Measurements from ENCODE around the gene PPP4R3B.
"Not testable (repeated sequence)": the region's sequence is repeated elsewhere in the genome, so short reads cannot be mapped to it uniquely, and the experiment has no call there.

Gene PPP4R3B

DNA sequence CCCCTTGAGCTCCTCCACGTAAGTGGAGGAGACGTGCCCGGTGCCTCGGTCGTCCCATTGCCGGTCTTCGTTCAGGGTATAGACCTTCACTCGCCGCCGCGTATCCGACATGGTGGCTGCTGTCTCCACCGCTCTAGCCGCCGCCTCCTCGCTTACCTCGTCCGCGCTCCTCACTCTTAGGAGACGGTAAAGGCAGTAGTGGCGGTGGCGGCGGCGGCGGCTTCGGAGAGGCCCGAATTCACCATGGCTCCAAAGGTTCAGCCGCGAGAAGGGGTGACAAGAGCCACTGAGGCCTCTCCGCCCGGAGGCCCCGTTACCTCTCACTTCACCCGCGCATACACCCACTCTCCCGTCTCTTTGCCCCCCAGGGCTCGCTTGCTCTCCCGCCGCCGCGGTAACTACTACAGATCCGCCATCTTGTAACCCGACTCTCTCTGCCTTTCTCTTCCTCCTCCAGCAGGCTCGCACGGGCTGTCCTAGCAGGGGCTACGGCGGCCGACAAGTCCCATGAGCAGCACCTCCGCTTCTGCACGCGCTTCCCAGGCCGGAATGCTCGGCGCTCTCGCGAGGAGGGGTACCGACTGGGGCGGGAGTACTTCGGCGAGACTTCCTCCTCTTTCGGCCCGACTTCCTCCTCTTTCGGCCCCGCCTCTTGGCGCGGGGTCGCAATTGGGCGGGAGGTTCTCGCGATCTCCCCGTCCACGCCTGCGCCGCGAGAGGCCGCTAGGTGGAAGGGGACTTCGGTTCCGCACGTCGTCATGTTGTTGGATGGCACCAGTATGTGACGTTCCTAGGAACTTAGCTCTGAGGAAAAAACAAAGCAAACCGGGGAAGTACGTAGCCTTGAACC is at the start of gene PPP4R3B:
Gene PPP4R3B, minus strand, starts transcription at position 448 of the 850 bp plus-strand sequence. Its CDS starts 337 bp downstream, at position 111.
- DNase-seq (ENCODE audit: low read depth): peak; percentile 99

DNA sequence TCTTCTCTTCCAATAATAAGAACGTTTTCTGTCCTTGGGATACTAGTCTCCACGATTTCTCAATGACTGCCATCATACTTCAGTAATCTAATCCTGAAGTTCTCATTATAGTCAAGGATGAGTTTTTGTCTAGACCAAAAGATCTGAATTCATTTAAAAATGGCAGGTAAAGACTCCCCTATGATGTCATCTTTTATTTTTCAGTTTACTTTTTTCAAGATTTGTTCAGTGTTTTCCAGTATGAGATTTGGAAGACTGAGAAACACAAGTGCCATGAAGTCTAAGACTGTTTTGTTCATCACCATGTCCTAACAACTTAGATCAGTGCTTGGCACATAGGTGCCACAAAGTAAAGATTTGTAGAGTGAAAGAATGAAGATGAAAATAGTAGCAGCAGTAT is 35.8 kb upstream of the PPP4R3B start:
- no peak for DNase-seq (ENCODE audit: low read depth)

DNA sequence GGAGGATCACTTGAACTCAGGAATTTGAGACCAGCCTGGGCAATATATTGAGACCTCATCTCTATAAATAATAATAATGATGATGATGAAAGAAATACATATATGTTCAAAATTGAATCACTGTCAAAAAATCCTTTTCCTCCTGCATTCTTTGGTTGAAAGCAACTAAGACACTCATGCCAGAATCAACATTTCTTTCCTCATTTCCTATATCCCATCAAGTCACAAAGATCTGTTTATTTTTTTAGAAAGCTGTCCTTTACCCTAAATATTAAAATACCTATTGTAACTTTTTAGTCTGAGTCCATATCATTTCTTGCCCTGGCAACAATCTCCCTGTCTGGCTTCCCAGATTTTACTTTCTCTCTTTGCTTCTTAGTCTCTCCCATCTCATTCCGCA is 31.8 kb upstream of the PPP4R3B start:
- no peak for DNase-seq (ENCODE audit: low read depth)

DNA sequence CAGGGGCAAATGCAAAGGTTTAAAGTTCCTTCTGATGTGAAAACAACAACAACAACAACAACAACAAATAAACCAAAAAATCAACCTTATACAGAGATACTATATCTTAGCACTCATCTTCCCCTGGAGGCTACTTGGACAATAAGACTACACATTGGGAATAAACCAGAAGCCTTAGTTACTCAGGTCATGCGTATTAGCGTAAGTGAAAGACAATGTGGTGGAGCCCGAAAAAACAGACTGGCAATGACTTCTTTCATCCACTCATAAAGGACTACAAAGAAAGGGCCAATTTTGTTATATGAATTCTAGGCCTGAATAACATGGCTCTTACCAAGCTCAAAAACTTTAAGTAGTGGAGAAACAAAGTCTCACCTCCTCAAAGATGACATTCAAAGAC is 19.4 kb upstream of the PPP4R3B start:
- no peak for DNase-seq (ENCODE audit: low read depth)

DNA sequence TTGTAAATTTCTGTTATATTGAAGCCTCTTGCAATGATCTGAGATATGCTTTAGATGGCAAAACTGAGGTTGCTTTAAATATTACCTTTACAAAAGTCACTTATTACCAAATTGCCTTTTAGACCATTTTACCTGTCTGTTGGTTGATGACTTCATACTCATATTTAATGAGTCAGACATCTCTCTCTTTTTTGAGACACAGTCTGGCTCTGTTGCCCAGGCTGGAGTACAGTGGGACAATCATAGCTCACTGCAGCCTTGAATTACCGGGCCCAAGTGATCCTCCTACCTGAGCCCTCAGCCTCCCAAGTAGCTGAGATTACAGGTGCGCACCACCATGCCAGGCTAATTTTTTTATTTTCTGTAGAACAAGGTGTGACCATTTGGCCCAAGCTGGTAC is 11.5 kb upstream of the PPP4R3B start:
- DNase-seq (ENCODE audit: low read depth): no peak

DNA sequence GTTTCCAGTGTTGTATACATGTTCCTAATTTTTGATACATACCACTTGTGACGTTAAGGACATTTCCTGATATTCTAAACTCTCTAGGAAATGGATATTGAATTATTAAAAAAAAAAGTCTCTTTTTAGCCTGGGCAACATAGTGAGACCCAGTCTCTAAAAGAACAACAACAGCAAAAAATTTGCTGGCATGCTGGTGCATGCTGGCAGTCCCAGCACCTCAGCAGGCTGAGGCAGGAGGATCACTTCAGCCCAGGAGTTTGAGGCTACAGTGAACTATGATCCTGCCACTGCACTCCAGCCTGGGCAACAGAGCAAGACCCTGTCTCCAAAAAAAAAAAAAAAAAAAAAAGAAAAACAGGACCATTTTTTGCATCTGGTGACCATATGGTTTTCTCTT is 10.5 kb upstream of the PPP4R3B start:
- DNase-seq (ENCODE audit: low read depth): no peak

DNA sequence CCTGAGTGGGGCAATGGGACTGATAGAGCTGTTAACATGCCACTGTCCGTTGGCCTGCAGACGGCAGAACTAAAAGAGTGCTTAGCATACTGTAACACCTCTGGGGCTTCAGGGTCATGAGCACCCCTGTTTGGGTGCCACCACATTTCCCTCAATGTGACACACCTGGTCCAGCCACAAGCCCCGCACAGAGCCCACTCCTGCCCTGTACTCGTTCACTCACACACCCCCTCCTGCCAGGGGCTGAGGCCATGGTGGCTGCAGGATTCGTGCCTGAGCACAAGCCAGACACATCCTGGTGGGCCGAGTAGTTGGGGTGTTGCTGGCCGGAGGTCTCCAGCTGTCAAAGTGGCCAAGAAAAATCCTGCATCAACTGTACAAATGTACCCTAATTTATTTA is 4.4 kb upstream of the PPP4R3B start:
- no peak for DNase-seq (ENCODE audit: low read depth)

DNA sequence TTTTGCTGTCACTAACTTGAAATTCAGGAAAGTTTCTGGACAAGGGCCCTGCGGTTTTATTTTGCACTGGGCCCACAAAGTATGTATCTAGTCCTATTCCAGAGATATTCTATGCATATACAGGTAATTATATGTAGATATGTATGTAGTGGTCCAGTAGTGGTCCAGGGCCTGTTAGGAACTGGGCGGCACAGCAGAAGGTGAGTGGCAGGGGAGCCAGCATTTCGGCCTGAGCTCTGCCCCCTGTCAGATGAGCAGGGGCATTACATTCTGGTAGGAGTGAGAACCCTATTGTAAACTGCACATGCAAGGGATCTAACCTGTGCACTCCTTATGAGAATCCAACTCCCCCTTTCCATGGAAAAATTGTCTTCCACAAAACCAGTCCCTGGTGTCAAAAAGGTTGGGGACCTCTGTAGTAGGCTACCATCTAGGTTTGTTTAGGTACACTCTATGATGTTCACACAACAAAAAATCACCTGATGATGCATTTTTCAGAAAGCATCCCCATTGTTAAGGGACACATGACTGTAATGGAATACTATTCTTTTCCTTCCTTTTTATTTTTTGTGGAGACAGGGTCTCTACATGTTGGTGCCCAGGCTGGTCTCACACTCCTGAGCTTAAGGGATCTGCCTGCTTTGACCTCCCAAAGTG is 2.8 kb upstream of the PPP4R3B start:
- peak; percentile 47 for DNase-seq (ENCODE audit: low read depth)

DNA sequence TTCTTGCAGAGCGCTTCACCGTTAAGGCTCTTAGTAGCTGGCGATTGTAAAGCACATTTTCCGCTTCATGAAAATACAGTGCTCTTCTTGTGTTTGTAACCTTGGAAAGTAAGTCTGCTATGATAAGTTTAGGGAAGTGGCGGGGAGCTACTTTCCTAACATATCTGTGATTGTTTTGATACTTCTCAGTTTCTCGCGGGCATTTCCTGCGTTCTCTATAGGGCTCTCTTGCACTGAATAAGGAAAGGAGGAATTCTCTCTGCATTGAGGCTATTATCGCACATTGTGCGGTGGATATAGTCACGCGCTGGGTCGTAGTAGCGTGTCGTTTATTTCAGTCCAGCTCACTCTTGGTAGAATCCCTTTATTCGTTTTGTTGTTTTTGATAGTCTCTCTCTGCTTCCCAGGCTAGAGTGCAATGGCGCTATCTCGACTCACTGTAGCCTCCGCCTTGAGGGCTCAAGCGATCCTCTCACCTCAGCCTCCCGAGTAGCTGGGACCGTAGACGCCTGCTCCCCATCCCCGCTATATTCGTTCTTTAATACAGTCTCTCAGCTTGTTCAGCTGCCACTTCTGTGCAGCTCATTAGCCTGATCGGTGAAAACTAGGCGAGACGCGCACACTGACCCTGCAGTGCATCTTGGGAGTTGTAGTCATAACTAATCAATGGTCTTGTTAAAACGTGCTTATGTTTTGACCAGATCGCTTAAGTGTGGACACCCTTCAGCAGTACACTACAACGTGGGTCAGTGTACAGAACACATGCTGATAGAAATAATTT is 1.0 kb upstream of the PPP4R3B start:
- DNase-seq (ENCODE audit: low read depth): peak; percentile 69

DNA sequence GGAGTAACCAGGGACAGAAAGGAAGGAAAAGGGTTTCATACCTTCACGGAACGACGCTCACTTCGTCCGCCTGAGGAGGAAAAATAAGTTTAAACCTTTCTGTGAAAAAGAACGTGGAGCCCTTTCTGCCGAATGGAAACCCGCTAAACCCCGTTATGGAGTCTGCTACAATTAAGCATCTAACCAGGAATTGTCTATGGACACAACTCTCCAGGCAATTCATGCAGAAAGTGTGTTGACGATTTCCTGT is 528 bp upstream of the PPP4R3B start:
- DNase-seq (ENCODE audit: low read depth): no peak

DNA sequence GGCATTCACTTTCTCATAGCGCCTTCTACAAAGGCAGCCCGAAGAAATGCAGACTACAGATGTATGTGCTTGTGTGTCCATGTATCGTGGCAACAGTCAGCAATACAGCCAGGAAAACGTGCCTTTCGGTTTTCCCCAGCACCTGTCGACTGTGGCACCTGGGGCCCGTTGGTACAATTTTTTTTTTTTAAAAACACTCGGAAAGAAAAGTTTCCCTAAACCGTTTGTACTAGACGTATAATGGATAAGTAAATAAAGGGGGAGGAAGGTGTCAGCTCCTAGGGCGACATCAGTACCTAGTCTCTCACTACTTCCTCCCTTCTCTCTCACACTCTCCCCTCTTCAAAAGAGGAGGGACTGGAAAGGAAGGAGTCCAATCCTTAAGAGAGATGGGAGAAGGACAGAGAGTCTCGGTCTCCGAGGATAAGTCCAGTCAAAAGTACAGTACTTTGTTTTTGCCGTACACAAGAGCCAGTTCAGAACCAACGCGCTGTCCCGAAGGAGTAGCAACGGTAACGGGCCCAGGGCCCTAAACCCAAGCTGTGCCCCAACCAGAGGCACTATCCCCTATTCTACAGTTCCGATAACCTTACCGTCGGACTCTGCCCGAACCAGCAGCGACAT is 759 bp downstream of the PPP4R3B start:
- peak; percentile 63 for DNase-seq (ENCODE audit: low read depth)

DNA sequence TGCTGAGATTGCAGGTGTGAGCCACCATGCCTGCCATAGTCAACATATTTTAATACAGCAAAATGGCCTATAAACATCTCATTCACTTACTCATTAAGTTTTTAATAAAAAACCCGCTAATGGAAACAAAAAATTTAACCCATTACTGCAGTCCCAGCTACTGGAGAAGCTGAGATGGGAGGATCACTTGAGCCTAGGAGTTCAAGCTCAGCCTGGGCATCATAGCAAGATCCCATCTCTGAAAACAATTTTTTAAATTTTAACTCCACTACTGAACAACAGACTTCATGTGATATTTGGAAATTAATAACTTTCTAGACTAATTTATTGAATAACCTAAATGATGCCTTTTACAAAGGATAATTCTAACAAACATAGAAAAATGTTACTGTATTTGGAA is 5.4 kb downstream of the PPP4R3B start:
- no peak for DNase-seq (ENCODE audit: low read depth)

DNA sequence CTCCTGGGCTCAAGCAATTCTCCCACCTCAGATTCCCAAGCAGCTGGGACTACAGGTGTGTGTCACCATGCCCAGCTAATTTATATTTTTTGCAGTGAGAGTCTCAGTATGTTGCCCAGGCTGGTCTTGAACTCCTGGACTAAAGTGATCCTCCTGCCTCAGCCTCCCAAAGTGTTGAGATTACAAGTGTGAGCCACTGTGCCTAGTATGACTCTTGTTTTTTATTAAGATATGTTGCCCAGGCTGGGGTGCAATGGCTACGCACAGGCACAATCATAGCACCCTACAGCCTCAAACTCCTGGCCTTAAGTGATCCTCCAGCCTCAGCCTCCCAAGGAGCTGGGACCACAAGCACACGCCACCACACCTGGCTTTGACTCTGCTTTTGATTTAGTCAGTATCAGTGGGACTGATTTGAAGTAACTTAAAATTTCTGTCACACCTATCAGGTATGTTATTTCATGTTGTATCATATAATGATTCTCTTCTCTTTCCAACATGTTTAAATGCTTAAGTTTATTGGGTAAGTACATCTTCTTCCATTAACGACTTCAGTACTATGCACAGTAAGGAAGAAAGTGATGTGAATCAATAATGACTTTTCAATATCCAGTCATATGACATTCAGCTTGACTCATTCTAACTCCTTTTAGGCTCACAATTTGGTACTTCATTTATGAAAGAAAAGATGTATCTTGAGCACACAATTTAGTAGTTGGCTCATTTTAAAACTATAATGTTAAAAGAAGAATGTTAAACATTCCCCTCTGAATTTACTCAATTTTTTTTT is 6.3 kb downstream of the PPP4R3B start:
- no peak for DNase-seq (ENCODE audit: low read depth)

DNA sequence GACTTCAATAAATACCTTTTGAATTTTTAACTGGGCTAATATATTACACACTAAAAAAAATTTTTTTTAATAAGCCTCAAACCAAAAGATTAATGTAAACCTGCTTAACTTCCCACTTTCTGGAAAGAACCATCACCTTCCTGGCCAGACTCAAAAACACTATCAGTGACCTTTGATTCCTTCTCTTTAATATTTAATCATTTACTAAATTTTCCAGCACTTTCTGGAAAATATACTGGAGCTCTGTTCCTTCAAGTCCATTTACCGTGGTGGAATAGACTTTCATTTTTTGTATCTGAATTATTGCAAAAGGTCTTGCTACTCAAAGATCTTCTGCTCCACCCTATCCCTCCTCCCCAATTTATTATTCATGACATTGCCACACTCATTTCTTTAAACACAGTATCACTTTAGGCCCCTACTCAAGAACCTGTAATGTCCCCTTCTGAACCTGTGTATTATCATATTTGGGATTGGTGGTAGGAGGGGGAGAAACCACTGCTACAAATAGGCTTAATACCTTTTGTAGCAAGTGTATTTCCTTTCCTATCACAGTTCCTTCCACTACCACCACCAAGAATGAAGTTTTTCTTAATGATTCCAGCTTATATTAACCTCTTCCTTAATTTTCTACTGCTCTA is 7.4 kb downstream of the PPP4R3B start:
- no peak for DNase-seq (ENCODE audit: low read depth)

DNA sequence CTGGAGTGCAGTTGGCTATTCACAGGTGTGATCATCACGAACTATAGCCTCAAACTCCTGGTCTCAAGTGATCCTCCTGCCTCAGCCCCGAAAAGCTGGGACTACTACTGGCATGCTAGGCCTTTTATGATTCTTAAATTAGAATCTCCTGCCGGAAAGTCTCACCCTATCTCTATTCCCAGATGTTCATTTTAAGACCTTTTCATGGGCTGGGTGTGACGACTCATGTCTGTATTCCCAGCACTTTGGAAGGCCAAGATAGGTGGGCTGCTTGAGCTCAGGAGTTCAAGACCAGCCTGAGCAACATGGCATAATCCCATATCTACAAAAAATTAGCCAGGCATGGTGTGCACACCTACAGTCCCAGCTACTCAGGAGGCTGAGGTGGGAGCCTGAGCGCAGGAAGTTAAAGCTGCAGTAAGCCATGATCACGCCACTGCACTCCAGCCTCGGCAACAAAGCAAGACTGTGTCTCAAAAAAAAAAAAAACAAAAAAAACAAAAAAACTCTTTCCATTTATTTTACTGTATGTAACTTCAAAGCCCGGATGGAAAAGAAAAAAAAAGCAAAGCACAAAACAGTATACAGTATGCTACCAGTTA is 8.1 kb downstream of the PPP4R3B start:
- DNase-seq (ENCODE audit: low read depth): no peak

DNA sequence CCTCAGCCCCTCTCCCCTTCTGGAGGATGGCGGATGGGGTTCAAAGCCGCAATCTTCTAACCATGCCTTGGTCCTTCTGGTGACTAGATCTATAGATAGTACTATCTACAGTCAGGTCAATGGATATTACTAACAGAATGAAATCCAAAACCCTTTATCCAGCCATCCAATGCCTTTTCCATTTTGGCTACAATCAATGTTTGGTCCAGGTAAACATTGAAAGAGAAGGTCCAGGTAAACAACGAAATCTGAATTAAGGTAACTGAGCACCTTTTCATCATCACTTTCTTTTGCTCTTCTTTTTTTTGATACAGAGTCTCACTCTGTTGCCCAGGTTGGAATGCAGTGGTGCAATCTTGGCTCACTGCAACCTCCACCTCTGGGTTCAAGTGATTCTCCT is 9.7 kb downstream of the PPP4R3B start:
- no peak for DNase-seq (ENCODE audit: low read depth)

DNA sequence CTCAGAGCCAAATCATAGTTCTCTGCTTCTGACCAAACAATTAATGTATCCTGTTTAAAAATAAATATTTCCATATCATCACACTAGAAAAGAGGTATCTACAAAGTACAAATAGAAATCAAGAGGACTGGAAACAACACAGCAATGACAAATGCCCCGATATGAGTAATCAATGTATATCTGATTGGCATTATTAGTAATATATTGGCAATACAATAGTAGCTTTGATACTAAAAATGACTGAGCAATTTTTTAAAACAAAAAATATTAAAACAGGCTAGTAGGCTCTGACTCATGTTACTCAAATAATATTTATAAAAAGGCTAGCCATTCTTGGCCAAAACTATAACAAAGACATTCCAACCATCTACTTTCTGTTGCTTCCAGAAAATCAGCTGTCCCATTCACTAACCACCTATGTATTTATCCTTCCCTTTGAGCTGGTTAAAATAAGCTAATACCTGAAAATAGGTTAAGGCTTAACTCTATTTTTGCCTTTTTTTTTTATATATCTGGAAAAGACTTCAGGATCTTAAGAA is 13.3 kb downstream of the PPP4R3B start:
- DNase-seq (ENCODE audit: low read depth): peak; percentile 26

DNA sequence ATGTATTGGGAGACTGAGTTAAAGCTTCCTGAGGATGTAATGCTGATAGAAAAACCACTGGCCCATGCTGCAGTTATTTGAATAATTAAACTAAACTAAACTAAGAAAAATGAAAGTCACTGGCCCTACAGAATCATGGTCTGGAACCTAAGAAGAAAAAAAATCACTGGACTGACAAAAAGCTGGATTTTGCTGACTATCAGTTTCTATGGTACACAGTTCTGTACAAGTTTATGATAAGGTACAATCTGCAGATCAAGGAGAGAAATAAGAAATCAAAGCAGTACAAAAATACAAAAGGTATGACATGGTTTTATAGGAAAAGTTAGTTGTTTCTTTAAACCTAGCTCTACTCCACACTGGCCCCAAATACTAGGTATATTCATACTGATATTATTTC is 15.6 kb downstream of the PPP4R3B start:
- DNase-seq (ENCODE audit: low read depth): no peak

DNA sequence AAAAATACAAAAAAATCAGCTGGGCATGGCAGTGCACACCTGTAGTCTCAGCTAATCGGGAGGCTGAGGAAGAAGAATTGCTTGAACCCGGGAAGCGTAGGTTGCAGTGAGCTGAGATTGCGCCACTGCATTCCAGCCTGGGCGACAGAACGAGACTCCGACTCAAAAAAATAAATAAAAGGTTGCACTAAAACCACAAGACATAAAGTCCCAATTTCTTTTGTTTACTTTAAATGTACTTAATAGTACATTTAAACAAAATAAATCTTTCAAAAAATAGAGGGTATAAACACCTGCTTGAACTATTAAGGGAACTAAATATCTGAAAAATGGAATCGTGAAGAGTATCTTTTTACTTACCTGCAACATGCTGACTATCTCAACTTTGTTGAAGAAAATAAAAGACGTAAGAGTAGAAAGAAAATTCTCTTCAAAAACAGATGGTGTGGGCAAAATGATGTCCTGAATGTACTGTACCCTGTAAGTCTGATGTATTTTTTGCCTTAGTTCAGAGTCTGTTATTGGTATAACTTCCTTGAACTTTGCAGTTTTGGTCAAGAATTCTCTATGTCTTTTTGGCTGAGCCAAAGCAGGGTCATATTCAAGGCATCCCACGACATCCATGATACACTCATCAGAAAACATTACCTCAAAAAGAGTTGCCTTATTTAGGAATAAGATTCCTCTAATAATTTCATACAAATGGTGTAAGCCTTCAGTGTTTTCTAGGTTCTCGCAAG is 19.2 kb downstream of the PPP4R3B start:
- no peak for DNase-seq (ENCODE audit: low read depth)

DNA sequence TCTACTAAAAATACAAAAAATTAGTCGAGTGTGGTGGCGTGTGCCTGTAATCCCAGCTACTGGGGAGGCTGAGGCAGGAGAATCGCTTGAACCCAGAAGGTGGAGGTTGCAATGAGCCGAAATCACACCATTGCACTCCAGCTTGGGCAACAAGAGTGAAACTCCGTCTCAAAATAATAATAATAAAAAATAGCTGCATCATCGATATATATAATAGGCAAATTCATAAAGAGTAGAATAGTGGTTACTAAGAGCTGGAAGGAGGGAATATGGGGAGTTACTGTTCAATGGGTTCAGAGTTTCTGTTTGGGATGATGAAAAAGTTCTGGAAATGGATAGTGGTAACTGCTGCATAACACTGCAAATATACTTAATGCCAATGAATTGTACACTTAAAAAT is 20.6 kb downstream of the PPP4R3B start:
- not testable (repeated sequence) for DNase-seq (ENCODE audit: low read depth)

Data from ELR (cell line).